HCT116 (cell line): Measurements from ENCODE around the gene RFTN2.

Source experiments
- EZH2phosphoT487 ChIP-seq: fragments of 200-600 bp; IDR thresholded peaks from 2 replicates; pipeline ENCODE4 v1.6.1; 2018; ENCODE audit warnings: antibody characterized with exemption, borderline replicate concordance
- JUND ChIP-seq: IDR thresholded peaks from 2 replicates; pipeline ENCODE4 v1.6.1; 2012
- POLR2A ChIP-seq: IDR thresholded peaks from 2 replicates; pipeline ENCODE4 v1.7.0; 2011; ENCODE audit warnings: borderline replicate concordance; ENCODE audit not compliant: insufficient read depth, insufficient read length; ENCODE audit errors: extremely low read depth
- POLR2AphosphoS5 ChIP-seq: IDR thresholded peaks from 2 replicates; pipeline ENCODE4 v1.6.1; 2011; ENCODE audit warnings: mild to moderate bottlenecking, low read depth, low read length, moderate library complexity
- RAD21 ChIP-seq: IDR thresholded peaks from 2 replicates; pipeline ENCODE4 v1.6.1; 2012; ENCODE audit warnings: low read depth, mild to moderate bottlenecking
- YY1 ChIP-seq: IDR thresholded peaks from 2 replicates; pipeline ENCODE4 v1.6.1; 2011; ENCODE audit warnings: low read length, low read depth, moderate library complexity, mild to moderate bottlenecking; ENCODE audit not compliant: insufficient replicate concordance; ENCODE audit errors: extremely low read depth
- ZNF274 ChIP-seq: fragments of 200-500 bp; sonication (Bioruptor generic); IDR thresholded peaks from 2 replicates; pipeline ENCODE4 v1.6.1; 2014; ENCODE audit warnings: mild to moderate bottlenecking, low read depth, low read length, inconsistent platforms
- TF ChIP-seq, protein P1 (sequence below), 3 experiments: fragments of 200-600 bp in 1 of 3; sonication (generic) in 1 of 3; IDR thresholded peaks in 2 of 3; conservative IDR thresholded peaks in 1 of 3; 2 replicates each; pipeline ENCODE4 v1.5.1; 2012 to 2017; ENCODE audit warnings: low read depth in 2 of 3, low read length in 2 of 3, antibody characterized with exemption in 1 of 3, borderline replicate concordance in 1 of 3, control low read depth in 1 of 3, mild to moderate bottlenecking in 1 of 3, mixed read lengths in 1 of 3, mixed run types in 1 of 3, moderate library complexity in 1 of 3; ENCODE audit not compliant: insufficient read depth in 1 of 3
- TF ChIP-seq, protein P2 (sequence below): IDR thresholded peaks from 2 replicates; pipeline ENCODE4 v1.6.1; 2012; ENCODE audit warnings: low read depth
- TF ChIP-seq, protein P3 (sequence below): IDR thresholded peaks from 2 replicates; pipeline ENCODE4 v1.6.1; 2012

DNA sequence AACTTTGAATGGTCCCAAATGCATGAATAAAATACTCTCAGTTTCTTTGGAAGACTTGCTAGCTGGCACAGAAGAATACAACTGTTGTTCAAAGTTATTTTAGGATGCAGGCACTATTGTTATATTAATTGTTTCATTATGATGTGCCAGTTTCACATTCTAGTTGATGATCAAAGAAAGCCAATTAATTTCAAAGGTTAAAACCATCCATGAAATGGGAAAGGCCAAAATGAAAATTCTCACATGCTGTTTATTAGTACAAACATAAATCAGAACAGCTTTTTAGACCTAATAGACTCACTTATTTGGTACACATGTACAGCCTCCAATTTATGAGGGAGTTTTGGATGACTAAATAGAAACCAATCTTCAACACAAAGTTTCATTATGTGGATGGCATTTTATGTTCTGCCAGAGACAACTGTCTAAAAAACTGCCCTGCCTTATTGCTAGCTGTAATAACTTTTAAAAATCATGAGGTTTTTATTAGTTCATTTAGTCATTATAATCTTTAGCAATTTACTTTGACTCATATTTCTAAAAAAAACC lies 42.2 kb downstream of the RFTN2 start:
- TF ChIP-seq POLR2AphosphoS5 (no peak), YY1 (no peak), POLR2A (no peak), JUND (no peak), EZH2phosphoT487 (no peak), RAD21 (no peak), ZNF274 (no peak)
- TF ChIP-seq, protein P1, sequence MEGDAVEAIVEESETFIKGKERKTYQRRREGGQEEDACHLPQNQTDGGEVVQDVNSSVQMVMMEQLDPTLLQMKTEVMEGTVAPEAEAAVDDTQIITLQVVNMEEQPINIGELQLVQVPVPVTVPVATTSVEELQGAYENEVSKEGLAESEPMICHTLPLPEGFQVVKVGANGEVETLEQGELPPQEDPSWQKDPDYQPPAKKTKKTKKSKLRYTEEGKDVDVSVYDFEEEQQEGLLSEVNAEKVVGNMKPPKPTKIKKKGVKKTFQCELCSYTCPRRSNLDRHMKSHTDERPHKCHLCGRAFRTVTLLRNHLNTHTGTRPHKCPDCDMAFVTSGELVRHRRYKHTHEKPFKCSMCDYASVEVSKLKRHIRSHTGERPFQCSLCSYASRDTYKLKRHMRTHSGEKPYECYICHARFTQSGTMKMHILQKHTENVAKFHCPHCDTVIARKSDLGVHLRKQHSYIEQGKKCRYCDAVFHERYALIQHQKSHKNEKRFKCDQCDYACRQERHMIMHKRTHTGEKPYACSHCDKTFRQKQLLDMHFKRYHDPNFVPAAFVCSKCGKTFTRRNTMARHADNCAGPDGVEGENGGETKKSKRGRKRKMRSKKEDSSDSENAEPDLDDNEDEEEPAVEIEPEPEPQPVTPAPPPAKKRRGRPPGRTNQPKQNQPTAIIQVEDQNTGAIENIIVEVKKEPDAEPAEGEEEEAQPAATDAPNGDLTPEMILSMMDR (IDR thresholded peaks at IDR 0.05 in 2 of 3, conservative IDR thresholded peaks at IDR 0.05 in 1 of 3; ENCODE audit: borderline replicate concordance in 1 of 3, insufficient read depth in 1 of 3, low read depth in 2 of 3, low read length in 2 of 3), result no peak
- TF ChIP-seq, protein P2, sequence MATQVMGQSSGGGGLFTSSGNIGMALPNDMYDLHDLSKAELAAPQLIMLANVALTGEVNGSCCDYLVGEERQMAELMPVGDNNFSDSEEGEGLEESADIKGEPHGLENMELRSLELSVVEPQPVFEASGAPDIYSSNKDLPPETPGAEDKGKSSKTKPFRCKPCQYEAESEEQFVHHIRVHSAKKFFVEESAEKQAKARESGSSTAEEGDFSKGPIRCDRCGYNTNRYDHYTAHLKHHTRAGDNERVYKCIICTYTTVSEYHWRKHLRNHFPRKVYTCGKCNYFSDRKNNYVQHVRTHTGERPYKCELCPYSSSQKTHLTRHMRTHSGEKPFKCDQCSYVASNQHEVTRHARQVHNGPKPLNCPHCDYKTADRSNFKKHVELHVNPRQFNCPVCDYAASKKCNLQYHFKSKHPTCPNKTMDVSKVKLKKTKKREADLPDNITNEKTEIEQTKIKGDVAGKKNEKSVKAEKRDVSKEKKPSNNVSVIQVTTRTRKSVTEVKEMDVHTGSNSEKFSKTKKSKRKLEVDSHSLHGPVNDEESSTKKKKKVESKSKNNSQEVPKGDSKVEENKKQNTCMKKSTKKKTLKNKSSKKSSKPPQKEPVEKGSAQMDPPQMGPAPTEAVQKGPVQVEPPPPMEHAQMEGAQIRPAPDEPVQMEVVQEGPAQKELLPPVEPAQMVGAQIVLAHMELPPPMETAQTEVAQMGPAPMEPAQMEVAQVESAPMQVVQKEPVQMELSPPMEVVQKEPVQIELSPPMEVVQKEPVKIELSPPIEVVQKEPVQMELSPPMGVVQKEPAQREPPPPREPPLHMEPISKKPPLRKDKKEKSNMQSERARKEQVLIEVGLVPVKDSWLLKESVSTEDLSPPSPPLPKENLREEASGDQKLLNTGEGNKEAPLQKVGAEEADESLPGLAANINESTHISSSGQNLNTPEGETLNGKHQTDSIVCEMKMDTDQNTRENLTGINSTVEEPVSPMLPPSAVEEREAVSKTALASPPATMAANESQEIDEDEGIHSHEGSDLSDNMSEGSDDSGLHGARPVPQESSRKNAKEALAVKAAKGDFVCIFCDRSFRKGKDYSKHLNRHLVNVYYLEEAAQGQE, result no peak
- TF ChIP-seq, protein P3, sequence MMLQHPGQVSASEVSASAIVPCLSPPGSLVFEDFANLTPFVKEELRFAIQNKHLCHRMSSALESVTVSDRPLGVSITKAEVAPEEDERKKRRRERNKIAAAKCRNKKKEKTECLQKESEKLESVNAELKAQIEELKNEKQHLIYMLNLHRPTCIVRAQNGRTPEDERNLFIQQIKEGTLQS, result no peak
